H9 (cell line): Measurements from ENCODE around the gene SRGAP3. TPM values are rescaled to one million over a fixed set of nuclear protein-coding genes. Genes with fewer than 3 reads are reported as not detected.

Experiments
- DNase-seq: peaks from one replicate; pipeline ENCODE4 v3.0.0-alpha.2; 2017
- H2AFZ ChIP-seq: one replicate; pipeline ENCODE4 v1.6.1; 2013; ENCODE audit warnings: mild to moderate bottlenecking, low read length, control low read depth, moderate library complexity
- H2AK5ac ChIP-seq: 2 replicates; pipeline ENCODE4 v1.6.1; 2013; ENCODE audit warnings: low read length, control low read depth, mixed read lengths; ENCODE audit not compliant: insufficient read length
- H2BK120ac ChIP-seq: one replicate; pipeline ENCODE4 v1.6.1; 2013; ENCODE audit warnings: low read depth, mild to moderate bottlenecking, low read length, control low read depth, inconsistent platforms; ENCODE audit not compliant: poor library complexity, severe bottlenecking
- H2BK12ac ChIP-seq: 2 replicates; pipeline ENCODE4 v1.6.1; 2013; ENCODE audit warnings: low read length, control low read depth, mixed read lengths, low read depth; ENCODE audit not compliant: insufficient read length
- H2BK15ac ChIP-seq: 2 replicates; pipeline ENCODE4 v1.6.1; 2013; ENCODE audit warnings: low read depth, low read length, control low read depth
- H2BK20ac ChIP-seq: one replicate; pipeline ENCODE4 v1.6.1; 2013; ENCODE audit warnings: low read depth, mild to moderate bottlenecking, low read length, control low read depth, inconsistent platforms; ENCODE audit not compliant: poor library complexity, severe bottlenecking
- H2BK5ac ChIP-seq: 2 replicates; pipeline ENCODE4 v1.6.1; 2013; ENCODE audit warnings: low read length, control low read depth, mixed read lengths; ENCODE audit not compliant: insufficient read length
- H3K14ac ChIP-seq: 2 replicates; pipeline ENCODE4 v1.6.1; 2013; ENCODE audit warnings: low read length, control low read depth; ENCODE audit not compliant: insufficient read depth
- H3K18ac ChIP-seq: 2 replicates; pipeline ENCODE4 v1.6.1; 2013; ENCODE audit warnings: low read depth, mild to moderate bottlenecking, mixed read lengths, low read length, control low read depth; ENCODE audit not compliant: insufficient read length
- H3K23ac ChIP-seq: 2 replicates; pipeline ENCODE4 v1.6.1; 2013; ENCODE audit warnings: low read length, control low read depth, mixed read lengths, low read depth; ENCODE audit not compliant: insufficient read length
- H3K23me2 ChIP-seq: 2 replicates; pipeline ENCODE4 v1.6.1; 2013; ENCODE audit warnings: low read depth, mild to moderate bottlenecking, mixed read lengths, low read length, control low read depth; ENCODE audit not compliant: insufficient read length, poor library complexity, severe bottlenecking
- H3K27ac ChIP-seq: 2 replicates; pipeline ENCODE4 v1.5.1; 2013; ENCODE audit warnings: low read length, control low read depth, mixed read lengths, low read depth; ENCODE audit not compliant: insufficient read length
- H3K27me3 ChIP-seq: 2 replicates; pipeline ENCODE4 v1.6.1; 2013; ENCODE audit warnings: low read length, control low read depth, inconsistent platforms; ENCODE audit not compliant: insufficient read depth
- H3K4ac ChIP-seq: 2 replicates; pipeline ENCODE4 v1.6.1; 2013; ENCODE audit warnings: low read depth, mild to moderate bottlenecking, control low read depth, inconsistent platforms, low read length, moderate library complexity
- H3K4me1 ChIP-seq: 2 replicates; pipeline ENCODE4 v1.6.1; 2013; ENCODE audit warnings: low read length, control low read depth, inconsistent platforms; ENCODE audit not compliant: insufficient read depth
- H3K4me2 ChIP-seq: 2 replicates; pipeline ENCODE4 v1.6.1; 2013; ENCODE audit warnings: low read length, control low read depth, mixed read lengths; ENCODE audit not compliant: insufficient read length, insufficient read depth
- H3K56ac ChIP-seq: 2 replicates; pipeline ENCODE4 v1.6.1; 2013; ENCODE audit warnings: low read depth, mild to moderate bottlenecking, mixed read lengths, low read length, control low read depth; ENCODE audit not compliant: insufficient read length
- H3K79me1 ChIP-seq: 2 replicates; pipeline ENCODE4 v1.6.1; 2013; ENCODE audit warnings: low read depth, mild to moderate bottlenecking, moderate library complexity, low read length, control low read depth, inconsistent platforms; ENCODE audit not compliant: insufficient read depth, poor library complexity, severe bottlenecking
- H3K79me2 ChIP-seq: 2 replicates; pipeline ENCODE4 v1.6.1; 2013; ENCODE audit warnings: low read length, control low read depth, inconsistent platforms; ENCODE audit not compliant: insufficient read depth
- H3K9ac ChIP-seq: 2 replicates; pipeline ENCODE4 v1.6.1; 2013; ENCODE audit warnings: low read length, control low read depth, mixed read lengths; ENCODE audit not compliant: insufficient read length; ENCODE audit errors: extremely low read depth
- H3K9me3 ChIP-seq: one replicate; pipeline ENCODE4 v1.6.1; 2013; ENCODE audit warnings: low read depth, low read length, inconsistent platforms; ENCODE audit not compliant: control insufficient read depth
- H3T11ph ChIP-seq: one replicate; pipeline ENCODE4 v1.6.1; 2013; ENCODE audit warnings: mild to moderate bottlenecking, low read length, control low read depth, inconsistent platforms
- H4K20me1 ChIP-seq: one replicate; pipeline ENCODE4 v1.6.1; 2013; ENCODE audit not compliant: control insufficient read depth, insufficient read length, insufficient read depth
- H4K5ac ChIP-seq: 2 replicates; pipeline ENCODE4 v1.6.1; 2013; ENCODE audit warnings: low read depth, mild to moderate bottlenecking, mixed read lengths, low read length, control low read depth; ENCODE audit not compliant: insufficient read length
- H4K8ac ChIP-seq: replicated peaks from 2 replicates; pipeline ENCODE4 v1.6.1; 2013; ENCODE audit warnings: low read length, control low read depth, mixed read lengths, low read depth; ENCODE audit not compliant: insufficient read length
- H4K91ac ChIP-seq: 2 replicates; pipeline ENCODE4 v1.6.1; 2013; ENCODE audit warnings: low read depth, mild to moderate bottlenecking, moderate library complexity, mixed read lengths, low read length, control low read depth; ENCODE audit not compliant: insufficient read length
- H3K27ac Mint-ChIP-seq, 3 experiments: 2 replicates in 2 of 3; 3 replicates in 1 of 3; pipeline ENCODE4 v1.8.0; 2020 to 2021; ENCODE audit warnings: mixed read lengths in 3 of 3, mild to moderate bottlenecking in 1 of 3, moderate library complexity in 1 of 3
- H3K27me3 Mint-ChIP-seq: 2 replicates; pipeline ENCODE4 v1.8.0; 2021; ENCODE audit warnings: low read depth, mild to moderate bottlenecking, moderate library complexity, mixed read lengths
- H3K36me3 Mint-ChIP-seq, 3 experiments: 2 replicates in 2 of 3; 3 replicates in 1 of 3; pipeline ENCODE4 v1.8.0; 2020 to 2021; ENCODE audit warnings: low read depth in 3 of 3, mixed read lengths in 3 of 3; ENCODE audit not compliant: insufficient read depth in 1 of 3
- H3K4me1 Mint-ChIP-seq, 2 experiments: 2 replicates each; pipeline ENCODE4 v1.8.0; 2020; ENCODE audit warnings: mixed read lengths in 2 of 2
- H3K4me3 Mint-ChIP-seq, 2 experiments: 2 replicates in 1 of 2; 3 replicates in 1 of 2; pipeline ENCODE4 v1.8.0; 2020 to 2021; ENCODE audit warnings: mild to moderate bottlenecking in 2 of 2, mixed read lengths in 2 of 2, moderate library complexity in 1 of 2
- H3K9me3 Mint-ChIP-seq, 2 experiments: 2 replicates in 1 of 2; 3 replicates in 1 of 2; pipeline ENCODE4 v1.8.0; 2020; ENCODE audit warnings: mild to moderate bottlenecking in 2 of 2, mixed read lengths in 2 of 2, moderate library complexity in 1 of 2
- CTCF ChIP-seq: fragments of 200-600 bp; sonication (generic); conservative IDR thresholded peaks from 3 replicates; pipeline ENCODE4 v1.8.0; 2021; ENCODE audit warnings: antibody characterized with exemption, mild to moderate bottlenecking
- WGBS: extraction: QIAGEN DNeasy Blood & Tissue Kit; methylation state at CpG from one replicate; pipeline ENCODE4 v1.1.7; 2013; ENCODE audit warnings: missing lambda C conversion rate, low lambda C conversion rate, mixed read lengths; ENCODE audit not compliant: insufficient read length; ENCODE audit errors: extremely low coverage; 5-methylcytosine and 5-hydroxymethylcytosine counted together
- total RNA-seq: library from RNA; stranded (reverse); gene quantifications from 2 replicates; pipeline ENCODE4 v1.2.1, GENCODE V29; 2021

The SRGAP3 gene
- total RNA-seq, 1 experiment from 2014 or later: 3.4 TPM

DNA sequence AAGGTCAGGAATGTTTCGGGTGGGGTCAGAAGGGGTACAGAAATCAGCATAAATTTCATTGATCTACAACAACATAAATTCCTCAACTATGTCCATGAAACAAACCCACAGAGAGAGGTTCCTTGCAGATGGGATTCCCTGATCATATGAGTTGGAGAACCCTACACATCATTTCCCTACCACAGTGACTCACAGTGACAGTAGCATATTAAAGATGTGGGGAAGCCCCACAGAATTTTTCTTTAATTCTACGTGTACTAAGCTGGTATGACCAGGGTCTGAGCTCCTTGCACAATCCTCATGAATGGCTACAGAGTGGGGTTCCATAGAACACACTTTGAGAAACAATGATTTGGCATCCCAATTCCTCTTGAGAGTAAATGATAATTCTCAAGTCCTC, 169.3 kb downstream of the SRGAP3 start:
- H4K8ac ChIP-seq: no peak overlapping the region
- H3K4me3 Mint-ChIP-seq: no peak overlapping the region
- no peak overlapping the region for H3K4me2 ChIP-seq

More for the DNA sequence above, 169.3 kb downstream of the SRGAP3 start:
- Histone ChIP-seq H3K14ac (no peak overlapping the region), H3K4ac (no peak overlapping the region), H3K4me1 (peaks cover 8% of the 10 kb centered on the region; the same call in 1 of the 2 replicates), H3K56ac (no peak overlapping the region), H4K20me1 (no peaks in the 10 kb centered on the region), H4K91ac (no peak overlapping the region), H3K23me2 (no peaks in the 10 kb centered on the region), H3T11ph (no peak overlapping the region), H3K27me3 (no peaks in the 10 kb centered on the region), H2AFZ (no peak overlapping the region), H2BK120ac (no peak overlapping the region), H3K18ac (no peak overlapping the region), H3K79me2 (no peaks in the 10 kb centered on the region), H2BK12ac (no peak overlapping the region), H2BK20ac (no peak overlapping the region), H3K79me1 (no peaks in the 10 kb centered on the region), H3K9me3 (no peaks in the 10 kb centered on the region), H3K27ac (no peak overlapping the region), H3K9ac (no peak overlapping the region), H3K23ac (no peak overlapping the region), H2AK5ac (no peak overlapping the region), H2BK15ac (no peak overlapping the region), H2BK5ac (no peak overlapping the region), H4K5ac (no peak overlapping the region)
- TF ChIP-seq CTCF: no peak
- 0 out of 2 replicates have a peak, but pooled peaks cover 2% of the 10 kb centered on the region for H3K27me3 Mint-ChIP-seq
- no peak overlapping the region for H3K27ac Mint-ChIP-seq
- peaks cover 34 to 37% of the 10 kb centered on the region in 2 experiments for H3K4me1 Mint-ChIP-seq
- peaks cover 12 to 29% (median 16%) of the 10 kb centered on the region in 3 experiments for H3K36me3 Mint-ChIP-seq
- no peak for DNase-seq
- H3K9me3 Mint-ChIP-seq: peaks cover 20 to 22% of the 10 kb centered on the region in 2 experiments
- WGBS: no CpG with 5 or more reads among the region's 2 CpGs
